NB4 (cell line): ENCODE results near the gene RUNX3.

Source experiments
- MYC ChIP-seq: IDR thresholded peaks from 2 replicates; pipeline ENCODE4 v1.6.1; 2011; ENCODE audit warnings: low read depth, low read length
- POLR2A ChIP-seq: IDR thresholded peaks from 2 replicates; pipeline ENCODE4 v1.6.1; 2011; ENCODE audit warnings: mild to moderate bottlenecking; ENCODE audit not compliant: insufficient read length; ENCODE audit errors: extremely low read depth
- TF ChIP-seq, protein P1 (sequence below): IDR thresholded peaks from one replicate; pipeline ENCODE4 v1.5.1; 2012; ENCODE audit warnings: low read depth, low read length
- TF ChIP-seq, protein P2 (sequence below): IDR thresholded peaks from 2 replicates; pipeline ENCODE4 v1.6.1; 2011; ENCODE audit warnings: low read depth, low read length

DNA sequence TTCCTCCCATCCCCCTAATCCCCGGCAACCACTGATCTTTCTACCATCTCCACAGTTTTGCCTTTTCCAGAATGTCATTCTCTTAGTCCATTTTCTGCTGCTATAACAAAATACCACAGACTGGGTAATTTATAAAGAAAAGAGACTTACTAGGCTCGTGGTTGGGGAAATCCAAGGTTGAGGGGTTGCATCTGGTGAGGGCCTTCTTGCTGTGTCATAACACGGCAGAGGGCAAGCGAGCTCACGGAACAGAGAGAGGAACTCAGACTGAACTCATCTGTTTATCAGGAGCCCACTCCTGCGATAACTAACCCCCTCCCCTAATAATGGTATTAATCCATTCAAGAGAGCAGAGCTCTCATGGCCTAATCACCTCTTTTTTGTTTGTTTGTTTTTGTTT is 52.0 kb downstream of the RUNX3 start:
- TF ChIP-seq, protein P1, sequence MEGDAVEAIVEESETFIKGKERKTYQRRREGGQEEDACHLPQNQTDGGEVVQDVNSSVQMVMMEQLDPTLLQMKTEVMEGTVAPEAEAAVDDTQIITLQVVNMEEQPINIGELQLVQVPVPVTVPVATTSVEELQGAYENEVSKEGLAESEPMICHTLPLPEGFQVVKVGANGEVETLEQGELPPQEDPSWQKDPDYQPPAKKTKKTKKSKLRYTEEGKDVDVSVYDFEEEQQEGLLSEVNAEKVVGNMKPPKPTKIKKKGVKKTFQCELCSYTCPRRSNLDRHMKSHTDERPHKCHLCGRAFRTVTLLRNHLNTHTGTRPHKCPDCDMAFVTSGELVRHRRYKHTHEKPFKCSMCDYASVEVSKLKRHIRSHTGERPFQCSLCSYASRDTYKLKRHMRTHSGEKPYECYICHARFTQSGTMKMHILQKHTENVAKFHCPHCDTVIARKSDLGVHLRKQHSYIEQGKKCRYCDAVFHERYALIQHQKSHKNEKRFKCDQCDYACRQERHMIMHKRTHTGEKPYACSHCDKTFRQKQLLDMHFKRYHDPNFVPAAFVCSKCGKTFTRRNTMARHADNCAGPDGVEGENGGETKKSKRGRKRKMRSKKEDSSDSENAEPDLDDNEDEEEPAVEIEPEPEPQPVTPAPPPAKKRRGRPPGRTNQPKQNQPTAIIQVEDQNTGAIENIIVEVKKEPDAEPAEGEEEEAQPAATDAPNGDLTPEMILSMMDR = no peak
- TF ChIP-seq, protein P2, sequence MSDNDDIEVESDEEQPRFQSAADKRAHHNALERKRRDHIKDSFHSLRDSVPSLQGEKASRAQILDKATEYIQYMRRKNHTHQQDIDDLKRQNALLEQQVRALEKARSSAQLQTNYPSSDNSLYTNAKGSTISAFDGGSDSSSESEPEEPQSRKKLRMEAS = no peak
- no peak for TF ChIP-seq POLR2A
- no peak for TF ChIP-seq MYC
